ENCODE results near the gene SRRM2.

DNA sequence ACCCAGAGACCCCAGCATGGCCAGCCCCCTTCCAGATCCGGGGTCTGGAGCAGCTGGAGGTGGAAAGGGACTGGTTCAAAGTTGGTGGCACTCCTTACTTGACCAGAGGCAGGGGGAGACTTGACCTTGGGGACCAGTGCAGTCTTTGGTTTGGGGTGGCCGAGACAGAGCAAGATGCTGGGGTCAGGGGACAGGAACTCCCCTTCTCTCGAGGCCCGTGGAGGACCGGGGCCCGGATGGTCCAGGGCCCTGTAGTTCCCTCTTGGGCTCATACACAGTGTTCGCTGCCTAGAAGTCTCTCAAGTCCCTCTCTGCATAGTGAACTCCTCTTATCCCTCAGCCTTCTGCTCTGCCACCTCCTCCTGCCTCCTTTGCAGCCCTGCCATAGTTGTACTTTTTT is 35.5 kb downstream of the SRRM2 start:
- TF ChIP-seq, protein P1, sequence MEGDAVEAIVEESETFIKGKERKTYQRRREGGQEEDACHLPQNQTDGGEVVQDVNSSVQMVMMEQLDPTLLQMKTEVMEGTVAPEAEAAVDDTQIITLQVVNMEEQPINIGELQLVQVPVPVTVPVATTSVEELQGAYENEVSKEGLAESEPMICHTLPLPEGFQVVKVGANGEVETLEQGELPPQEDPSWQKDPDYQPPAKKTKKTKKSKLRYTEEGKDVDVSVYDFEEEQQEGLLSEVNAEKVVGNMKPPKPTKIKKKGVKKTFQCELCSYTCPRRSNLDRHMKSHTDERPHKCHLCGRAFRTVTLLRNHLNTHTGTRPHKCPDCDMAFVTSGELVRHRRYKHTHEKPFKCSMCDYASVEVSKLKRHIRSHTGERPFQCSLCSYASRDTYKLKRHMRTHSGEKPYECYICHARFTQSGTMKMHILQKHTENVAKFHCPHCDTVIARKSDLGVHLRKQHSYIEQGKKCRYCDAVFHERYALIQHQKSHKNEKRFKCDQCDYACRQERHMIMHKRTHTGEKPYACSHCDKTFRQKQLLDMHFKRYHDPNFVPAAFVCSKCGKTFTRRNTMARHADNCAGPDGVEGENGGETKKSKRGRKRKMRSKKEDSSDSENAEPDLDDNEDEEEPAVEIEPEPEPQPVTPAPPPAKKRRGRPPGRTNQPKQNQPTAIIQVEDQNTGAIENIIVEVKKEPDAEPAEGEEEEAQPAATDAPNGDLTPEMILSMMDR (conservative IDR thresholded peaks at IDR 0.05): no peak
- TF ChIP-seq EZH2 (IDR thresholded peaks at IDR 0.05; ENCODE audit: low read depth): no peak

All from PC-9 (cell line).